Iris pigment epithelial cell (primary cell): Measurements from ENCODE around the gene KIF3B.
"Not testable (repeated sequence)": the region's sequence is repeated elsewhere in the genome, so short reads cannot be mapped to it uniquely, and the experiment has no call there.

Experiments used
- DNase-seq: peaks from one replicate; pipeline ENCODE4 v3.0.0-alpha.2; 2011; ENCODE audit warnings: low read depth

KIF3B gene

DNA sequence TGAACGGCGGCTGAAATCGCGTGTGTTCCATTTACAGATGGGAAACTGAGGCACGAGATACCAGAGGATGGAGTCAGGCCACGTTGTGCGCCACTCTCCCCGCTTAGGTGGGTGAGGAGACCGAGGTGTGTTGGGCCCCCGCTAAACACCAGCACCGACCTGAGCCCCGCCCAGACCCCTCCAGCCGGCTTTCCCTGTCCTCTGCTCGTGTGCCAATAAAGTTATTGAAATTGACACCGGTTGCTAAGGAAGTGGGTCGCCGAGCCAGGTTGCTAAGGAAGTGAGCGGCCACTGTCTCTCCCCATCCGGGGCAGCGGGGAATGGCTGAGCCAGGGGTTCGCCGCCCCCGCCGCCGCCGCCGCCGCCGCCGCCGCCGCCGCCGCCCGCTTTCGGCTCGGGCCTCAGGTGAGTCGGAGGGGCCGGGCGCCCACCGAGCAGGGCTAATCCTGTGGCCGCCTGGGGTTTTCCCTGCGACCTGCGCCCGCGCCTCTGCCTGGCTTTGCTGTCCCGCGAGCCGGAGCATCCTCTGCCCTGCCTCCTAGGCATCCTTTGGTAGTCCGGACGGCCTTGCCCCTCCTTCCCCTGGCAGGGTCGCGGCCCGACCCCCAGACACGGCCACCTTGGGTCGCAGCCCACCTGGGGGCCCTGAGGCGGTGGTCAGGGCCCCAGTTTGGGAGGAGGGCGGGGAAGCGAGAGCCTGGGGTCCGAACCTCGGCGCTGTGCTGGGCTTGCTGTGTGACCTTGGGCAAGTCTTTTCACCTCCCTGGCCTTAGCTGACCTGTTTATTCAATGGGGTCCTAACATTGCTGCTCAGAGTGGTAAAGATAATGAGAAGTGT, at the start of gene KIF3B:
Gene KIF3B (plus strand): TSS at position 291 of the 838 bp plus-strand sequence. CDS start 32,127 bp downstream, outside the sequence.
- DNase-seq, result peak; percentile 90

DNA sequence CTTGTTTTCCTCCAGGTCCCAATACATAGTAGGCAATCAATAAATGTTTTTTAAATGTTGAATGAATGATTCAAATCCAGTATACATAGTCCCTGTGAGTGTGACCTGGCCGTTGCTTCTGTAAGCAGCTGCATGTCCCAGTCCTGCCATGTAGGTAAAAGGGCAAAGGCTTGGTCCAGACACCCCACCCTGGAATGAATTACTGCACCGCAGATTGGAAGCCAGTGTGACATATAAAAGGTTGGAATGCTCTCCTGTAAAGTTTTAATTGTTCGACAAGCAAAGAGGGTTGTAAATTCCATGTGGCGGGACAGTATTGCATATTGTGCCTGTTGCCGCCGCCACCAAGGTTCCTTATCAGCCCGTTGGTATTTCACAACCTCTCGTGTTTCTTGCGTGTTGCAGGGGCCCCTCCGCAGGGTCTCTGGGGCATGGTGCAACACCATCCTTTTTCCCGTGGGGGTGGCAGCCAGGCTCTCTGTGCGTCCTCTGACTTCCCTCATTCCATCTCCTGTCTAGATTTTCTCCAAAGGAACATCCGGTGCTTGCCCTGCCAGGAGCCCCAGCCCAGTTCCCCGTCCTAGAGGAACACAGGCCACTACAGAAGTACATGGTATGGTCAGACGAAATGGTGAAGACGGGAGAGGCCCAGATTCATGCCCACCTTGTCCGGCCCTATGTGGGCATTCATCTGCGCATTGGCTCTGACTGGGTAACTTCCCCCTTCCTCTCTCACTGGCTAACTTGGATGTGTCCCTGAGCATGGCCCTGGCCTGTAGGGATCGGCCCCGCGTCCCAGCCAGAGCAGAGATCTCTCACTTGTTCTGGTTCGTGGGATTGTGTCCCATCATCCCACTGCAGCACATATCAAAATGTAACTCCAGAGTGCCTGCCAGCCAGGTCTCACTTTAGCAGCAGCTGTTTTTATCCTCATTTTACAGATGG, 49.4 kb upstream of the KIF3B start:
- DNase-seq, result no peak

DNA sequence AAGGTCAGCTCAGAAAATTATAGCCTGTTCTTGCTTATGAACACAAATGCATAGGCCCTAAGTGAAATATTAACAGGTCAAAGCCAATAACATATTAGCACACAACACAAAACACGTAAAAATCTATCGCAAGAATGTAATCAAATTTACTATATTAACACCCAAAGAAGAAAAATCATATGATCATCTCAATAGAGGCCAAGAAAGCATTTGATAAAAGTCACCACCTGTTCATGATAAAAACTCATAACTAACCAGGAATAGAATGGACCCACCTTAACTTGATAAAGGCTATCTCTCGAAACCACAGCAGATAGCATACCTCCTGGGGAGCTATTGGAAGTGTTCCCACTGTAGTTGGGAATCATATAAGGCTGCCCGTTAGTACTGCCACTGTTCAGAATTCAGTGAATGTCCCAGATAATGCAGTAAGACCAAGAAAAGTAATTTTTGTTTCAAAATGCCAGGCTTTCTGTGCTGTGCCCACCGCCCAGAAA, 48.2 kb upstream of the KIF3B start:
- DNase-seq, result no peak

DNA sequence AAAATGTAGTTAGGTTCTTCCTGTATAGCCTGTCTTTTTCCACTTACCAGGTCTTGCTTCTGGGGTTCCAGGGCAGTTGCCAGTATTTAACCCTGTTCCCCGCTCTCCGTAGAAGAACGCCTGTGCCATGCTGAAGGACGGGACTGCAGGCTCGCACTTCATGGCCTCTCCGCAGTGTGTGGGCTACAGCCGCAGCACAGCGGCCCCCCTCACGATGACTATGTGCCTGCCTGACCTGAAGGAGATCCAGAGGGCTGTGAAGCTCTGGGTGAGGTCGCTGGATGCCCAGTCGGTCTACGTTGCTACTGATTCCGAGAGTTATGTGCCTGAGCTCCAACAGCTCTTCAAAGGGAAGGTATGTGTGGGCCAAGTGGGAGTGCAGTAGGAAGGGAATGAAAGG, 46.7 kb upstream of the KIF3B start:
- no peak for DNase-seq

DNA sequence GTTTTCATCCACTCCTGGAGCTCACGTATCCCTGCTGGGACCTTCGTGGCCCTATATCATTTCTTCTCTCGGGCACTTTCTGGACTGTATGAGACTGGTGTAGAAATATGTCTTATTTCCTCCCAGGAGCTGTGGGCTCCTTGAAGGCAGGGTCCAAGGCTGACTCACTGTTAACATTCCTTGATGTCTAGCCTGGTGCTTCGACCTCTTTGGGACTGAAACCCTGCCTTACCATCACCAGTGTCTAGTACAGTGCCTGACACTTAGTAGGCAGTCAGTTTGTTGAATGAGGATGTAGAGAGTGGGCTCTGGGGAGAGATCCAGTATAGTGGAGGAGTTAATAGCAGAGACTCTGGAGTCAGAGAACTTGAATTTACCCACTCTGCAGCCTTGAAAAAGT, 46.2 kb upstream of the KIF3B start:
- peak; percentile 51 for DNase-seq

DNA sequence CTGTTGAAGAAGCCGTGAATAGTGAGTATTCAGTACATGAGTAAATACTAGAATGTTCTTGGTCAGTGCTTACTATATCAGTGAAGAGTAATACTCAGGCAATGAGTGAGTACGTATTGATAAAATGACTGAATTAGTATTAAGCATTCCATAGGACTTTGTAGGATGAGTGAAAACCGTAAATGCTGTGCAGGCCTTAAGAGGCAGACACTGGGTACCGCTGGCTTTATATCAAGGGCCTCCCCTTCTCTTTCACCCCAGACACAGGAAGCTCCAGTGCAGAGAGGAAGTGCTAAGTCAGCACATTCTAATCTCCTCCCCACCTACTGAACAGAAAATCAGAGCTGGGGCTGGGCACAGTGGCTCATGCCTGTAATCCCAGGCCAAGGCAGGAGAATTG, 45.6 kb upstream of the KIF3B start:
- peak; percentile 59 for DNase-seq

DNA sequence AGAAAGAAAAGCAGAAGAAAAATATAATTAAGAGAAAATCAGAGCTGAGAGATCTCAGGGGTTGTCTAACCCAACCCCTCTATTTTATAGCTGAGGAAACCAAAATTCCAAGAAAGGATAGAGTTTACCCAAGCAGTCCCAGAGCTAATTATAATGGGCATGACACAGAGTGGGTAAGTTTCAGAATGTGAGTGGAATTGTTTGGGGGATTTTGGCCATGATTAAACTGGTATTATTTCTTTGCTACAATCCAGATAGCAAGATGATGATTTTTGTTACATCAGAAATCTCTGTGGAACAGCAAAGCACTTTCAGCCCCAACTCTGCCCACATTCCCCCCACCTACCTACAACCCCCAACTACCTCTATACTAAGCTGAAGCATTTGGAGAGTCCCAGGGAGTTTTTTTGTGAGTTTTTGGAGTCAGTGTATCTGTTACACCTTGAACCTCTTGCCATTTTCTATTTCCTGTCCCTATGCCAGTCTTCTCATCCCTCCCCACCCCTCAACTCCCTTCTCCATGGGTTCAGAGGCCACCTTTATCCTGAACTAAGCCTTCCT, 45.0 kb upstream of the KIF3B start:
- no peak for DNase-seq

DNA sequence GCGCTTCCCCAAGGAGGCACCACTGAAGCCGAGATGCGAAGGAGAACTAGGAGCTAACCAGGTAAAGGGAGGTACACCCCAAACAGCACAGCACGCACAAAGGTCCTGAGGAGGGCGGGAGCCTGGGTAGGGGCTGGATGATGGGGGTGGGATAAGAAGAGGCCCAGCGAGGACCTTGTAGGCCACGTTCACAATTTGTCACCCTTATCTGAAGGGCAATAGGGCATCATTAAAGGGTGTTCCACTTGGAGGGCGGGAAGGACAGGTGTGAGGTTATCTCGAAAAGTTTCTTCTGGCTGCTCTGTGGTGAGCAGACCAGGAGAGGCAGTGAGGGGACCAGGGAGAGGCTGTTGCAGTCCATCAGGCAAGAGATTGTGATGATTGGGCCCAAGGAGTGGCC, 44.2 kb upstream of the KIF3B start:
- no peak for DNase-seq

DNA sequence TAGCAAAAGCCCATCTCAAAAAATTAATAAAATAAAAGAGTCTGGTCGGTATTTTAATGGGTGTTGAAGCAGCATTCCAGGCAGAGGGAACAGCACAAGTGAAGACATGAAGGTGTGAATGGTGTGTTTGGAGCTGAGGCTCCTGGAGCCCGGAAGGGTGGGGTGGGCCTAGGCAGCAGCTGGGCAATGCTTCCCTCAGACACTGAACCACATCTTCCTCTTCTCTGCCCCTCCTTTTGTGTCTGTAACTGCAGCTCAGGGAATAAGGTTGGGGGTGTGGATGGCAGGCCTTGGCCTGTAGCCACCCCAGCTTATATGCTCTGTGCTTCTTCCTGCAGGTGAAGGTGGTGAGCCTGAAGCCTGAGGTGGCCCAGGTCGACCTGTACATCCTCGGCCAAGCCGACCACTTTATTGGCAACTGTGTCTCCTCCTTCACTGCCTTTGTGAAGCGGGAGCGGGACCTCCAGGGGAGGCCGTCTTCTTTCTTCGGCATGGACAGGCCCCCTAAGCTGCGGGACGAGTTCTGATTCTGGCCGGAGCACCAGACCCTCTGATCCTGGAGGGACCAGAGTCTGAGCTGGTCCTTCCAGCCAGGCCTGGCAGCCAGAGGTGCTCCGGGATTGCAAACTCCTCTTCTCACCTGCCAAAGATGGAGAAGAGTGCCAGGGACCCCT, 43.2 kb upstream of the KIF3B start:
- no peak for DNase-seq

DNA sequence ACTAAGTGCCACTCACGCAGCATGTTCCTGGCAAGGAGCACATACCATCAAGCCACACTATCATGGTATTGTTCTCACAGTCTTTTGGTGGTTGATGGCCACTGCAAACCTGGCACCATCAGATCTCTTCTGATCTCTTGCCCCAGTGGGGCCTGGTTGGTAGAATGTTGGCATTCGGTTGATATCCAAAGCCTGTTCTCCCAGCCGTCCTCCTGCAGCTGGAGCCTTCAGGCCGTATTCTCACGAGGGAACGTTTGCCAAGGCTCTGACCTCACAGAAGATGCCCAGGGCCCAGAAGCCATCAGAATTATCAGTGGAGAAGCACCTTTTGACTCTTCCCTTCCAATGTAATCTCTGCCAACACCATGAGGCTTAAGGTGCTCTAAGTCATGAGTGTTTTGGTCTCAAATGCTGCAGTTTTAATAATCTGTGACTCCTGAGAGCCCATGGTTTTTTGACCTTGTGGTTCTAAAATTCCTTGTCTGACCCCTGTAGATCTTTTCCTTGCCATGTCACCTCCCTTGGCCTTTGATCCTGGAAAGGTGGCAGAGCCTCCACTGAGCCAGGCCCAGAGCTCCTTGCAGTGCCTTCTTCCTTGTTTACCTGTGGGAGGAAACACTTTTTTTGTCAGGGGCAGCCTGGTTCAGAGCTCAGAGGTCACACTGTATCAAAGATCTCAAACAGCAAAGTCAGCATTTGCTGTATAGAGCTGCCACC, 42.0 kb upstream of the KIF3B start:
- DNase-seq, result no peak

DNA sequence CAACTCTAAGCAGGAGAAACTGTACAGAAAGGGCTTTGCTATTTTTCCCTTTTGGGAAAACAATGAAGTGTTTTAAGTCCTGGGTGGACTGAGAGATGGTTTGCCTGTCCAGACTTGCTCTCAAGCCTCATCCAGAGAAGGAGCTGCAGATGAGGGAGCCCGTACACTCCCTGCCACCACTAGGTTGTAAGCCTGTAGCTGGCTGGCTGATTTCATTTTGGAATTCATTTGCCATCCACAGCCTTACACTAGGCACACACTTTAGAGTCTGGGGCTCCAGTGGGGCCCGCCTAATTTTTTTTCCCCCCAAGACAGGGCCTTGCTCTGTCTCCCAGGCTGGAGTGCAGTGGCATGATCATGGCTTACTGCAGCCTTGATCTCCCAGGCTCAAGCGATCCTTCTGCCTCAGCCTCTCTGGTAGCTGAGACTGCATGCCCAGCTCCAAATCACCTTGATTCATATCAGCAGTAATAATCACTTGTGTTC, 41.4 kb upstream of the KIF3B start:
- no peak for DNase-seq

DNA sequence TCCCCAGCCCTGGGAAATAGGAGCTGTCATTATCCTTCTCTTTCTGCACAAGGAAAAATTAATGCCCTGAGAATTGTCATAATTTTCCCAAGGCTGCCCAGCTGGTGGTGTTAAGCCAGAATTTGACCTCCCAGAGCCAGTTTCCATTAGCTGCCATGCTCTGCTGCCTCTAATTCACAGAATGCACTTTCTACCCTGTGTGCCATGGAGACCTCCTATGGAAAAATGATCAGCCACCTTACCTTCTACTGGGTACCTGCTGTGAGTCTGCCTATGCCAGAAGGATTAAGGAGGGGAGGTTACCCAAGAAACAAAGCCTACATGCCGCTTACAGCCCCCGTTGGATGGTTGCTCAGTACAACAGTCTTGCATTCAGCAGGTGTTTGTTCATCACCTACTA, 40.6 kb upstream of the KIF3B start:
- no peak for DNase-seq

DNA sequence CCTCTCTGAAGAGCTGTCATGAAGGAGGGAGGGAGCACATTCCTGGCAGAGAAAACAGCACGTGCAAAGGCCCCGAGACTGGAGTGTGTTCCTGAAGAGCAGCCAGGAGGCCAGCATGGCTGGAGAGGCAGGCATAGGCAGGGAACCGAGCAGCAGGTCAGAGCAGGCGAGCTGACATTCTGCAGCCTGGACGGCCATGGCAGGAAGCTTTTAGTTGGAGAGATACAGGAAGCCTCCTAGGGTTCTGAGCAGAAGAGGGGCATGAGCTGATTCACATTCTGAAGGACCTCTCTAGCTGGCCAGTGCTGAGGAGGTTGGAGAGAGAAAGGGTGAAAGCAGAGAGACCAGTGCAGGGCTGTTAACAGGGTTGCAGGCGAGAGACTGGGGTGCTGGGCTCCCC, 40.0 kb upstream of the KIF3B start:
- no peak for DNase-seq

DNA sequence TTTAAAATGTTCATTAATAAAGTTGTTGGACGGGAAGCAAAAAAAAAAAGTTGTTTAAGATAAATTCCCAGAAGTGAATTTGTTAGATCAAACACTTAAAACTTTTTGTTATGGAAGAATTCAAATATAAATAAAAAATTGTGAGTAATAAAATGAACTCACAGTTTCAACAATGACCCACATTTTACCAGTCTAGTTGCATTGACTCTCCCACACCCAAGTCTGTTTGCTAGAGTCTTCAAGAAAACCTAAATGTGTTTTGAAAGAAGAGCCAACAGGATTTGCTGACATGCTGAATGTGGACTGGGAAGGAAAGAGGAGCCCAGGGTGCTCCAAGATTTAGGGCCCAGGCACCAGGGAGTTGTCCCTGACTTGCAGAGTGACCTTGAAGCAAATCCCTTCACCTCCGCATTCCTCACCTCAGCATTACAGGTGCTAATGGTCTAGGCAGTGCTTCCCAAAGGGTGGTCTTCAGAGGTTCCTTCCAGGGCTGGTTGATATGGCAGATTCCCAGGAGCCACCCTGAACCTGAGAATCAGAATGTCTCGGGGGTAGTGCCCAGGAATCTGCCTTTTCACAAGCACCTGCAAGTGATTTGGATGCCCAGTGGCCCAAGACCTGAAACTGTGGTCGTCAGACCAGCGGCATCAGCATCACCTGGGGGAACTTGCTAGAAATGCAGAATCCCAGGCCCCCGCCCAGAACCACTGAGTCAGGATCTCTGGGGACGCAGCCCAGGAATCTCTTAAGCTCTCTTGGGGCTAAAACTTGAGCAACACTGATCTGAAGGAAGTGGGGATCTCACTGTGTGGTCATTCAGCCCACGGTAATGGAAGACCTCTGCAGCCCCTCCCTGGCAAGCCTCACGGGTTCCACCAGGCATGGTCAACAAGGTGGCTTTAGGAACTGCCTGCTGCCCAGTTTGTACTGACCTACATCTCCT, 38.7 kb upstream of the KIF3B start:
- DNase-seq, result no peak

DNA sequence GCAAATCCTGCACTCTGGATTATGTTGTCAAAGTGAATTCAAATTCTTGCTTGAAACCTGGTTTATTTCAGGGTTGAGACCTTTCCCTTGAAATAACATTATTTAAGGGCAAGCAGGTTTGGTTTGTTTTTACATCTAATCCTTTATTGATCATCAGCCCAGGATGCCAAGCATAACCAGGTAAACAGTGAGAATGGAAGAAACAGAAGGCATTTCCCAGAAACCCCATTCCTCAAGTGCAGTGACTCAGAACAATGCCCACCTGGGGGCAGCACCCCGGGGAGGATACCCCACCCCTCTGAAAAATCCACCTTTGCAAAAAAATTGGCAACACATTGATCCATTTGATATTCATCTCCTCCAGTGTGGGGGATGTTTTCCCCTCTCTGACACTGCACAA, 37.2 kb upstream of the KIF3B start:
- DNase-seq, result no peak

DNA sequence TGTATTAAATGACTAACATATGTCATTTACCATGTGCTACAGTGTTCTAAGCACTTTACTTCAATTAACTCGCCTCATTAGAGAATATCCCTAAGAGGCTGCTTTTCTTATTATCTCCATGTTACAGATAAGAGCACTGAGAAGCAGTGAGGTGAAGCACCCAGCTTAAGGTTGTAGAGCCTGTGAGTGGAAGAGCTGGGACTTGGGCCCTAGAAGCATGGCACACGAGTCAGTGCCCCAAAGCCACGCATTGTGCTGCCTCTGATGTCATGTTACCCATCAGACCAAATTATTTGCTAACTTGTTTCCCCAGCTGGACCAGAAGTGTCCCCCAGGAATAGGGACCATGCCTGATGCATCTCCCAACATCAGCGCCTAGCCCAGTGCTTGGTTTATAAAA, 35.6 kb upstream of the KIF3B start:
- no peak for DNase-seq

DNA sequence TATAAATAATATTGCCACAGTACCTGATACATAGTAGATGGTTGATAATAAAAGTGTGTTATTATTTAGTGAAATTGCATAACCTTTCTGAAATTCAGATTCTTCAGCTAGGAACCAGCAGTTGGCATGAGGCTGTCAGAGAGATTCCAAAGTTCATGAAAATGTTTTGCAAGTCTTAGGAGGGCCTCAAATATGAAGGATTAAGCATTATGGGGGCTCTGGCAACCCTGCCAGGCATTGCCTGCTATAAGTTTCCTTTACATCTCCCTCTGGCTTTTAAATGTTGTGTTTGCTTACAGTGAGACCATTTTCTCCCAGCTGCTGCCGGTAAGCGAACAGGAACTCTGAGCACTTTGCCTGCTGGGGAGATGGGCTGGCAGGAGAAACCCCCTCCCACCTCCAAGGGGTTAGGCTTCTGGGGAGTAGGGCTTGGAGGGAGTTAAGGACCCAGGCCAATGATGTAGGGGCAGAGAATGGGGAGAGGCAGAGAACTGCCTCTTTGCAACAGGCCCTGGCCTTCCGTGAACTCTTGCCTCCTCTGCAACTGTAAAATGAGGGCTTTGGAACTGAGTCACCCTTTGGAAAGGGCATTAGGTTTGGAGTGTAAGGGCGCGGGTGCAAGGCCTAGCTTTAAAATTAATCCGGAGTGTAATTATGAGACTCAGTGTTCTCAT, 33.2 kb upstream of the KIF3B start:
- no peak for DNase-seq

DNA sequence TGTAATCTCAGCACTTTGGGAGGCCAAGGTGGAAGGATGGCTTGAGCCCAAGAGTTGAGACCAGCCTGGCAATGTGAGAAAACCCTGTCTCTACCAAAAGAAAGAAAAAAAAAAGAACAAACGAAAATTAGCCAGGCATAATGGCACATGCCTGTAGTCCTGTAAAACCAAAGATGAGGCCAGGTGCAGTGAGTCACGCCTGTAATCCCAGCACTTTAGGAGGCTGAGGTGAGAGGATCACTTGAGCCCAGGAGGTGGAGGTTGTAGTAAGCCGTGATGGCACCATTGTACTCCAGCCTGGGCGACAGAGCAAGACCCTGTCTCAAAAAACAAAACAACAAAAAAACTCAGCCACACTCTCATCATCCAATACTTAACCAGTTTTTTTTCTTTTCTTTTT, 32.5 kb upstream of the KIF3B start:
- no peak for DNase-seq

DNA sequence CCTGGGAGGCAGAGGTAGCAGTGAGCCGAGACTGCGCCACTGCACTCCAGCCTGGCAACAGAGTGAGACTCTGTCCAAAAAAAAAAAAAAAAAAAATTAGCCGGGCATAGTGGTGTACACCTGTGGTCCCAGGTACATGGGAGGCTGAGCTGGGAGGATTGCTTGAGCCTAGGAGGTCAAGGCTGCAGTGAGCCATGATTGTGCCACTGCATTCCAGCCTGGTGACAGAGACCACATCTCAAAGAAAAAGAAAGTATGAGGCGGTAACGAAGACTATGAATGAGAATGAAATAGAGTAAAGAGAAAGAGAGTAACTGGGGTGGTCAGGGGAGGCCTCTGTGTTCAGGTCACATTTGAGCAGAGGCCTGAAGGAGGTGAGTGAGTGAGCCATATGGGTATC, 31.2 kb upstream of the KIF3B start:
- DNase-seq, result not testable (repeated sequence)
